Measurements from ENCODE around the gene ARHGAP26.

ARHGAP26 gene

DNA sequence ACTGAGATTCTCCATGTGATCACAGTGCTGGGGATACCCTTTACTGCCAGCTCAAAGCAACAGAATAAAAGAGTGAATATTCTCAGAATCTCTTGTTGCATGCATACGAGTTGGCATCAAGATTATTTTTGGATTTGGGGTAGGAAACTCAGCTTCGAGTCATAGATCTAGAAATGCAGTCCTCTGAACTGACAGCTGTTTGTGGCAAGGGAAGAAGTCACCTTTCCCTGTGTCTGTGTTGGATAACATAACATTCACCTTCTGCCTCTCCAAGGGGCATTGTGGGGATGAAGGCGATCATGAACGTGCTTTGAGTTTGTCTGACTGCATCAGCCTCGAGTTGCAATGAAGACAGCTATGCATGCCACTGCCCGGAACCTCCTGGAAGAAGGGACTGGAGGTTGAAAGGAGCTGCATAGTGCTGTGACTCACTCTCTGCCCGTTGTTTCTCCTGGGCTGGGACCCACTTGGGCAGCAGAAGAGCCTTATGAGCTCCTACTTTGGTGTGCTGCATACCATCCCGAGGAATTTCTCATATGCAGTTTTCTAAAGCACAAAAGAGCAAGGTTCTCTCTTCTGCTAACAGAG is 231.7 kb downstream of the ARHGAP26 start:
- Histone ChIP-seq H3K27me3 (ENCODE audit: insufficient read depth, low read depth) (no peaks in the 10 kb centered on the region), H2AFZ (ENCODE audit: low read depth) (no peak overlapping the region), H3K4me2 (no peak overlapping the region), H3K27ac (no peak overlapping the region), H4K20me1 (ENCODE audit: insufficient read depth) (no peaks in the 10 kb centered on the region), H3K9ac (no peak overlapping the region), H3K79me2 (ENCODE audit: insufficient read depth, low read depth) (no peaks in the 10 kb centered on the region), H3K4me1 (ENCODE audit: low read depth, poor library complexity, severe bottlenecking) (peaks cover 50% of the 10 kb centered on the region), H3K36me3 (ENCODE audit: insufficient read depth) (no peaks in the 10 kb centered on the region), H3K4me3 (IDR thresholded peaks at IDR 0.05; ENCODE audit: insufficient read depth, low read depth, low read length) (no peak overlapping the region)
- TF ChIP-seq, protein P1, sequence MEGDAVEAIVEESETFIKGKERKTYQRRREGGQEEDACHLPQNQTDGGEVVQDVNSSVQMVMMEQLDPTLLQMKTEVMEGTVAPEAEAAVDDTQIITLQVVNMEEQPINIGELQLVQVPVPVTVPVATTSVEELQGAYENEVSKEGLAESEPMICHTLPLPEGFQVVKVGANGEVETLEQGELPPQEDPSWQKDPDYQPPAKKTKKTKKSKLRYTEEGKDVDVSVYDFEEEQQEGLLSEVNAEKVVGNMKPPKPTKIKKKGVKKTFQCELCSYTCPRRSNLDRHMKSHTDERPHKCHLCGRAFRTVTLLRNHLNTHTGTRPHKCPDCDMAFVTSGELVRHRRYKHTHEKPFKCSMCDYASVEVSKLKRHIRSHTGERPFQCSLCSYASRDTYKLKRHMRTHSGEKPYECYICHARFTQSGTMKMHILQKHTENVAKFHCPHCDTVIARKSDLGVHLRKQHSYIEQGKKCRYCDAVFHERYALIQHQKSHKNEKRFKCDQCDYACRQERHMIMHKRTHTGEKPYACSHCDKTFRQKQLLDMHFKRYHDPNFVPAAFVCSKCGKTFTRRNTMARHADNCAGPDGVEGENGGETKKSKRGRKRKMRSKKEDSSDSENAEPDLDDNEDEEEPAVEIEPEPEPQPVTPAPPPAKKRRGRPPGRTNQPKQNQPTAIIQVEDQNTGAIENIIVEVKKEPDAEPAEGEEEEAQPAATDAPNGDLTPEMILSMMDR (conservative IDR thresholded peaks at IDR 0.05; ENCODE audit: low read depth, low read length): no peak

DNA sequence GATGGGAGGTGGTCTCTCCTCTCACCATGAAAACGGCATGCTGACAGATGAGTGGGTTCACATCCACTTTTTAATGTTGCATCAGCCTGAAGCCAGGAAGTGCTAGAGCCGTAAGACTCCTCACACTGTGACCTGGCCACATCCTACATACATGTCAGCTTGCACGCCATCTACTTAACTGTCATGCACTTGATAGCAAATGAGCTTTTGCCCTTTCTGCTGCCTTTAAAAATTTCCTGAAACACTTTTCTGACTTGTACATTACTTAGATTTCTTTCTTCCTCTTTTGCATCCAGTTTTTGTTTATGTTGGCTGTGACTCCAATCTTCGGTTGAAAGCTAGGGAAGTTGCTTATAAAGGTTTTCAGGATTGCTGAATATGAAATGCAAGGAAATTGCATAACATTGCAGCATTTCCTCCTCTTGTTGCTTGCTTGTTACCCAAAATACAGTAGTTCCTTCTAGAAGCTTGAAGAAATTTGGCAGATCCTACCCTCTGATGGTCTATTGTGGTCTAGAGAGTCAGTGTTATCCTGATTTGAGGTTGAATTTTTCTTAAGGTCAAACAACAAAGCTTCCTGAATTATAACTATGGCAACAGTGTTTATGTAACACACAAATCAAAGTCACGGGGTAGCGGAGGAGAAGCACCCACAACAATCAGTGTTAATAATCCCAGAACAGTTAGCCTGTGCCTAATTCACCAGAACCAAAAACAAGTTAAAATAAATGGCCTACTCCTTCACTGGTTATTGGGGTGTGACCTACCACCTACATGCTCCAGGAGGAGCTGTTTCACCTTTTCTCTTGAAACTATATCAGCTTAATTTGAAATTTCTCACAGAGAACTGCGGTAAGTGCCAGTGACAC is 232.5 kb downstream of the ARHGAP26 start:
- H3K4me1 ChIP-seq (ENCODE audit: low read depth, poor library complexity, severe bottlenecking): peaks cover 58% of the 10 kb centered on the region
- no peaks in the 10 kb centered on the region for H3K79me2 ChIP-seq (ENCODE audit: insufficient read depth, low read depth)
- H3K36me3 ChIP-seq (ENCODE audit: insufficient read depth): no peaks in the 10 kb centered on the region
- peak overlapping the region; percentile 41 for H3K4me2 ChIP-seq
- H3K4me3 ChIP-seq (IDR thresholded peaks at IDR 0.05; ENCODE audit: insufficient read depth, low read depth, low read length): no peak overlapping the region
- H2AFZ ChIP-seq (ENCODE audit: low read depth): no peak overlapping the region
- no peaks in the 10 kb centered on the region for H3K27me3 ChIP-seq (ENCODE audit: insufficient read depth, low read depth)
- H3K27ac ChIP-seq: peak overlapping the region; percentile 16; the same call in 1 of the 2 replicates
- H3K9ac ChIP-seq: no peak overlapping the region
- no peaks in the 10 kb centered on the region for H4K20me1 ChIP-seq (ENCODE audit: insufficient read depth)
- TF ChIP-seq, protein P1 (conservative IDR thresholded peaks at IDR 0.05; ENCODE audit: low read depth, low read length): peak; percentile 92

DNA sequence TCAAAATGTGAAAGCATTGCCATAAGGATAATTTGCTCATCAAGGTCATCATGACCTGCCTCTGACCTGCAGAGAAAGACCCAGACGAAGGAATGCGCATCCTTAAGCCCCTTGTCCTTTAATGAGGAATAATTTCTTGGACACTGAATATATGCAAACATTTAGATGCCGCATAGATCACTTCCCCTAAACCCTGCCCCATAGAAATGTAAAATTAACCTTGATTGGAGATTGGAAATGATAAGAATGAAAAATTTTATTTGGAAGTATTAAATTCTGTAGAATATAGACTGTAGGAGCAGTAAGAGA is 233.1 kb downstream of the ARHGAP26 start:
- Histone ChIP-seq H3K4me2 (peak overlapping the region; percentile 41), H3K4me1 (ENCODE audit: low read depth, poor library complexity, severe bottlenecking) (peaks cover 64% of the 10 kb centered on the region), H3K79me2 (ENCODE audit: insufficient read depth, low read depth) (no peaks in the 10 kb centered on the region), H3K36me3 (ENCODE audit: insufficient read depth) (no peaks in the 10 kb centered on the region), H3K4me3 (IDR thresholded peaks at IDR 0.05; ENCODE audit: insufficient read depth, low read depth, low read length) (no peak overlapping the region), H2AFZ (ENCODE audit: low read depth) (no peak overlapping the region), H3K27ac (no peak overlapping the region), H3K9ac (no peak overlapping the region), H4K20me1 (ENCODE audit: insufficient read depth) (no peaks in the 10 kb centered on the region), H3K27me3 (ENCODE audit: insufficient read depth, low read depth) (no peaks in the 10 kb centered on the region)
- TF ChIP-seq, protein P1 (conservative IDR thresholded peaks at IDR 0.05; ENCODE audit: low read depth, low read length): peak; percentile 51

DNA sequence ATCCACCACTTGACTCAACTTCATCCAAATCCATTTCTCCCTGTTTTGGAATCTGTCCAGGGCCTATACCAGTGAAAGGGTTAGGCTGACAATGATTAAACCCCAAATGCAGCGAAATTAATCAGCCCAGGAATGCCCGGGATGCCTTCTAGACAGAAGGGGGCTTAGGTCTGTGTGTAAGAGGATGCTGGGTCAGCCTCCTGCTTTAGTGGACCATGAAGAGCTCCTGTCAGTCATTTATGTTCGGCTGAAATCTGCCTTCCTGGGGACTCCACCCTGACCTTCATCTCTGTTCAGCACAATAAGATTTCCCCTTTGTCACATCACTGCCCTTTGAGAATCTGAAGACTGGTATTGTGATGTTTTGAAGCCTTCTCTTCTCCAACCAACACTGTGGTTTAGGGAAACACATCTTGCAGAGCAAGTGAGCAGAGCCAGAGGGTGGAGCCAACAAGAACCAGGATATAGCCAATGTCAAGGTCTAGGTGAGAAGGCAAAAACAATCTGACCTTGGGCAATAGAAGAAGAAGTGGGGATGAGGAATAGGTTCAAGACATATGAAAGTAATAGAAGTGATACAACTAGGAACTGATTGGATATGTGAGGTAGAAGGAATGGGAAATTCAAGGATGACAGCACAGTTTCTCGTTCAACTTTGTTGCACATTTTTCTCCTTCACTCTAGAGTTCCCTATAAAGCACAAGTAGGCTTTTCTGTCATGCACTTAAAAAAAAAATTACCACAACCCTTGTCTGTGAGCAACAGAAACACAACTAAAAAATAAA is 234.4 kb downstream of the ARHGAP26 start:
- Histone ChIP-seq H3K9ac (no peak overlapping the region), H3K4me1 (ENCODE audit: low read depth, poor library complexity, severe bottlenecking) (peaks cover 75% of the 10 kb centered on the region), H3K27ac (no peak overlapping the region), H4K20me1 (ENCODE audit: insufficient read depth) (no peaks in the 10 kb centered on the region), H3K4me3 (IDR thresholded peaks at IDR 0.05; ENCODE audit: insufficient read depth, low read depth, low read length) (no peak overlapping the region), H3K36me3 (ENCODE audit: insufficient read depth) (no peaks in the 10 kb centered on the region), H2AFZ (ENCODE audit: low read depth) (no peak overlapping the region), H3K79me2 (ENCODE audit: insufficient read depth, low read depth) (no peaks in the 10 kb centered on the region), H3K4me2 (no peak overlapping the region), H3K27me3 (ENCODE audit: insufficient read depth, low read depth) (no peaks in the 10 kb centered on the region)
- TF ChIP-seq, protein P1 (conservative IDR thresholded peaks at IDR 0.05; ENCODE audit: low read depth, low read length): no peak
